NCI-H510A (cell line): ENCODE measurements around the gene RNASET2.

Experiments used
- DNase-seq: peaks from one replicate; lab custom pipeline; 2025; lab: John Stamatoyannopoulos, UW

Gene RNASET2, protein sequence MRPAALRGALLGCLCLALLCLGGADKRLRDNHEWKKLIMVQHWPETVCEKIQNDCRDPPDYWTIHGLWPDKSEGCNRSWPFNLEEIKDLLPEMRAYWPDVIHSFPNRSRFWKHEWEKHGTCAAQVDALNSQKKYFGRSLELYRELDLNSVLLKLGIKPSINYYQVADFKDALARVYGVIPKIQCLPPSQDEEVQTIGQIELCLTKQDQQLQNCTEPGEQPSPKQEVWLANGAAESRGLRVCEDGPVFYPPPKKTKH

DNA sequence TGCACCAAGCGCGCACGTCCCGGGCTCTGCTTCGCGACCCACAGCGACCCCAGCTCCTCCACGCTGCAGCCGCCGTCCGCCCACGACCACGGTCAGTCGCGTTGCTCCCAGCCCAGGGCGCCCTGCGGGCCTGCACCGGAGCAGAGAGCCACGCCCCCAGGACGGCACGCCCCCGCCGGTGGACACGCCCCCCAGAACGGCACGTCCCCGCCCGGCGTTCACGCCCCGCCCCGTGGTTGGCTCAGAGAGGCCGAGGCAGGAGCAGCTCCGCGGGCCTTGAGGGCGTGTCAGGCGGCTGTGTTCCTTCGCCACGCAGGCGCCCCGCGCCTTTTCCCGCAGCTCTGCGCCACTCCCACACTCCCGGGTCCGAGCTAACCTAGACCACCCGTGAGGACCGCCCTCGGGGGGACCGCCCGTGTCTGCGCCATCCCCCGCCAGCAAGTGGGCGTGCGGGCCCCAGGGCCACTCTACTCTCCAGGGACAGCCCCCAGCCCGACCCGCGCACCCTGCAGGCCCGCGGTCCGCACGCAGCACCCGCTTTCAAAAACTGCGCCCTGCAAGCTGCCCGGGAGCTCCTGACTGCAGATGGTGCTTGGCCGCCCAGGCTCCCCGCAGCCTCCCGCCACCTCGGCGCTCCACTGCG, at the start of gene RNASET2:
RNASET2 (minus strand) TSS at position 107 of the 643 bp plus-strand sequence. CDS start 368 bp downstream, outside the sequence.
- DNase-seq = peak; percentile 73

DNA sequence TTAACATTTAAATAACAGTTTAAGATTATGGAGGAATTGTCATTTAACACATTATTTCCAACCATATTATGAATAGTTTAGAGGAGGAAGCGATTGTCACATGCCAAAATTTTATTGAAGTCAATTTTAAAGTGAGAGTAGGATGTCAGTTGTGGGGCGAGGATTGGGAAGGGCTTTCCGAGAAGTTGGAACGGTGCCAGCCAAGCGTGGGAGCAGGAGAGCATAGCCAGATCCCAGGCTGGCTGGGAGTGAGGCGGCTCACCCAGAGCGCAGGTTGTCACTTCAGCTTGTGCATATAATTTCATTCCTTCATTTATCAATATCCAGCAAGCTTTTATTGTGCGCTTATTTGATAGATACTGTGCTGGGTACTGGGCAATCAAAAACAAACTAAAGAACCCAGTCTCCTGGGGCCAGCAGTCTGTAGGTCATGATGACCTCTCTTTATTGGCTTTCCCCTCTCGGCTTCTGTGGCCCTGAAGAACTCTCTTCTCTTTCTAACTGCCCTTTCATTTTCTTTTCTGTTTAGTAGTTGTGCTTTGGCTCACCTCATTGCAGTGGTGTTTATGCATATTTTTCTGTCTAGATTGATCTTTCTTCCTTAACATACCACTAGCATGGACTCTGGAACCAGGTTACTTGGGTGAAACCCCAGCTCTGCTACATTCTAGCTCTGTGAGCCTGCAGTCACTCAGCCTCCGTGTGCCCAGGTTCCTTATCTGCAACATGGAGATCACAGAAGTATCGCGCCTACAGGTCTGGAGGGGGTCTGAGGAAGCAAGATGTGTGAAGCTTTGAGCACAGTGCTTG, 49.2 kb upstream of the RNASET2 start:
- no peak for DNase-seq

DNA sequence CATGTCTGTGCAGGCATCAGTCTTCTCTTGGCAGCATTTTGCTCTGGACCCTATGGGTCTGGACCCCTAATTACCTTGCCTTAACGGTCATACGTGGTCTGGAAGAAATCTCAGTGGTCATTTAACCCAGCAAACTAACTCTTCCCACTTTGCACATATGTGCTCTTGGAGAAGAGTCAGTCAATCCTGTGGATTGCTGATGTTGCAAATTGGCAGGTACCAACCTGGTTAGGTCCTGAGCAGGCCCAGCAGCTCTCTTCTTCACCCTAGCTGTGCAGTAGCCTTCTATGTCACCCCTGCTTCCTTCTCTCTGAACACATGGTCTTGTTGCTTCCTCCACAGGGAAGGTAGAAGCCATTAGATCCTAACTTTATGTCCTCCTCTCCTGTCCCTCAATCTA, 44.4 kb upstream of the RNASET2 start:
- DNase-seq = no peak

DNA sequence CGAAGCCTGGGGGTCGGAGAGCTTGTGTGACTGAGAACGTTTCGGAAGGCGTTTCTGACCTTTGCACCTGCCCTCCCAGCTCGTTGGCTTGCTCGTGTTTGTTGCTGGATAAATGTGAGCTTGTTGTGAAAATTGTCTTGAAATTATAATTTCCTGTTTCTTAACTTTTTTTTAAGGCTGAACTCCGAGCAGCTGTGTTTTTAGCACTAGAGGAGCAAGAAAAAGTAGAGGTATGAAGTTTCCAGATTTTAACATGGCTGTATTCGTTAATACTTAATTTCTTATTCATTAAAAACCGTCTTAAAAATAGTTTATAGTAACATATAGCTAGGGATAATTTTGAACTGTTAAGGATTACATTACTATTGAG, 43.5 kb upstream of the RNASET2 start:
- DNase-seq = no peak

DNA sequence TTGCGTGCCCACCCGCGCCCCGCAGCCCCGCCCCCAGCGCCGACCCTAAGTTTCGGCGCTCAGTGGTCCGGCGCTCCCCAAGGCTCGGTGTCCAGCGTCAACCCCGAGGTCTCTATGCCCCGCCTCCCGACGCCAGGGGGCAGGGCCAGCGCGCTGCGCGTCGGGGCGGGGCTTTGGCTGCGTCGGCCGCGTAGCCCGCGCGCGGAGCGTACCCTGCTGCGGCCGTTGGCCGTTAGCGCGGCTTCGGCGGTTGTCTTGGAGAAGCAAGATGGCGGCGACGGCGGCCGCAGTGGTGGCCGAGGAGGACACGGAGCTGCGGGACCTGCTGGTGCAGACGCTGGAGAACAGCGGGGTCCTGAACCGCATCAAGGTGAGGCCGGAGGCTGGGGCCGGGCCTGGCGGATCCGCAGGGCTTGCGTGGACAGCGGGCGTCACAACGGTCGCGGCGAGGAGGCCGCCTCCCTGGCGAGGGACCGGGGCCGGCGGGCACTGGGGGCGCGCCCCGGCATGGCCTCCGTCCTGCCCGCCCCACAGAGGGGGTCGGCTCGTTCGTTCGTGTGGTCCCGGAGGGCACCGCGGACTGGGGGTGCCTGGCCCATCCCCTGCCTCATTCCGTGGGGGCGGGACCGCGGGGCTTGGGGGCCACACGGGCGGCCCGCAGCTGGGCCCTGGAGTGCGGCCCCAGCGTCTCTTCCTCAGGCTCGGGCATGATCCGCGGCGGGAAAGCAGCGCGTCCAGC, 43.0 kb upstream of the RNASET2 start, which contains the start of gene CEP43:
CEP43 (plus strand) TSS at position 253 of the 739 bp plus-strand sequence; CDS start at position 269, 16 bp downstream.
- DNase-seq = peak; percentile 85

DNA sequence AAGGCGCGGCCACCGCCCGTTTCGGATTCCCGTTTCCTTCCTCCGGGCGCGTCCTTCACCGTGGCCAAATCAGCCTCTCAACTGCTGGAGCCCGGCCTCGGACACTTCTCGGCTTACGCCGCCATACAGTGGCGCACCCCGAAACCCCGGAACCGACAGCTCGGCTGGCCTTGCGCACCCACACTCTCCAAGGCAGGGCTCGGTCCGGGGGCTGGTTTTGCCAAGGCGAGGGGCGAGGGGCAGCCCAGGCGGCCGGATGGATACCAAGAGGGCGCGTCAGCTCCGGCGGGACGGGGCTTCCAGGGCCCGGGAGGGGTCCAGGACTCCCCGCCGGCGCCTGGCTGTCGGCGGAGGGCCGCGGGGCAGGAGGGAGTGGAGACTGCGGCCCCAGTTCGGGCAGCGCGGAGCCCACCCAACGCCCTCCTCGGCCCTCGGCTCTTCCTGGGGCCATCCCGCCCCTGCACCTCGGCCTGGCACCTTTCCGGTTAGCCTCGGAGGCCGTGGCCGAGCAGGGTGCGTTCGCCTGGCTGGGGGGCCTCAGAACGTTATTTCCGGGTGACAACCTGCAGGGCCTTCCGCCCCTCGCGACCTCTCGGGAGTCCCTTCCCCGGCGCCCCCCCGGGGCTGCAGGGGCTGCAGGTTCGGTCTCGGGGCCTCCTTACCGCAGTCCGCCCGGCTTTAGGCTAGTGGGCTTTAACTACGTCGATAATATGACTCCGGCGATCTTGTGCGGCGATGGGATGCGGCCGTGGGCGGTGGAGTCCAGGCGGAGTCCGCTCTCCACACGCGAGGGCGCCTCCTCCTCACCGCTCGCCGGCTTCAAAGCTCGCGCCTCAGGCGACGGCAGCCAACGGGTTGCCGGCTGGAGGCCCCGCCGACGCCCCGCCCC, 42.1 kb upstream of the RNASET2 start:
- DNase-seq = peak; percentile 85

DNA sequence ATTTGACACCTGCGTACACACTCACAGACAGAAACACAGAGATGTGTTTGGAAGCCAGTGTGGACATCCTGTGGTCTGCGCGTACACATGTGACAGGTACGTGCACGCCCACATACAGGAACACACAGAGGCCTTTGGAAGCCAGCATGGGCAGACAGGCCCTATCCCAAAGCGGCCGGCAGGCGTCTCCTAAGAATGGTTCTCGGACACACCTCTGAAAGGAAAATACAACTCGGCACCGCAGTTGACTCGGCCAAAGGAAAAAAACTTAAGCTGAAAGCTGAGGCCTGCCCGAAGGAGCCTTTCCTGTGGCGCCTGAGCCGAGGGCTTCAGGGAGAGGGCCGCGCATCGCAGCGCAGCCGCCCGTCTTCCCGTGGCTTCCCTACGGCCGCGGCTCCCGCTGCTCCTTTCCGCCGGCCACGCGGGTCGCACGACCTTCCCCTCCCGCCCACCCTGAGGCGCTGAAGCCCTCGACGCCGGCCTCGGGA, 41.5 kb upstream of the RNASET2 start:
- peak; percentile 29 for DNase-seq

DNA sequence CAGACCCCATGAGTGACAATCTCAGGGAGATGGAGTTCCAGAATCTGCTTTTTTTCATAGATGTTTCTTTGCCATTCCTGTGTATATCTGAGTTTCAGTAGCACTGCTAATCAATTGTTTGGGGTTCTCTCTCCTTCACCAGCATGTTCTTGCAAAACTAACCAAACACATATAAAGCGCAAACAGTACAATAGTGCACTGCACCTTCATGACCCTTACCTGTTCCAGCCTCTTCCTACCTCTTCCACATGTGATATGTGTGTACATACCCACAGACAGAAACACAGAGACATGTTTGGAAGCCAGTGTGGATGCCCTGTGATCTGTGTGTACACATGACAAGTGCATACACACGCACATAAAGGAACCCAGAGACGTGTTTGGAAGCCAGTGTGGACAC, 41.0 kb upstream of the RNASET2 start:
- DNase-seq = no peak

DNA sequence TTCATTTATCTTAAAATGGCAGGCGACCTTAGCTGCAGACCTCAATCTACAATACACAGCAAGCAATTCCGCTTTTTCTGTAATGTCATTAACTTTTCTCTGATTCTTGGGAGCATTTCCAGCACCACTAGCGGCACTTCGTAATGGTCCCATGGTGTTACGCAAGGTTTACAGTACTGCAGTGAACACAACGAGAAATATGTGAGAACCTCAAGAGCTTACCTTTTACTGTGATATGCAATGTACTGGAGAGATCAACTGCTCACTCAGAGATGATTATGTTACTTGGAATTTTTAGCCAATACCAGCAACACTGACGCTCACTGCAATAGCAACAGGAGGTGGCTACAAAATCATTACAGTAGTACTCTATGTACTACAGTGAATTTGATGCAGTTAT, 40.1 kb upstream of the RNASET2 start:
- no peak for DNase-seq

DNA sequence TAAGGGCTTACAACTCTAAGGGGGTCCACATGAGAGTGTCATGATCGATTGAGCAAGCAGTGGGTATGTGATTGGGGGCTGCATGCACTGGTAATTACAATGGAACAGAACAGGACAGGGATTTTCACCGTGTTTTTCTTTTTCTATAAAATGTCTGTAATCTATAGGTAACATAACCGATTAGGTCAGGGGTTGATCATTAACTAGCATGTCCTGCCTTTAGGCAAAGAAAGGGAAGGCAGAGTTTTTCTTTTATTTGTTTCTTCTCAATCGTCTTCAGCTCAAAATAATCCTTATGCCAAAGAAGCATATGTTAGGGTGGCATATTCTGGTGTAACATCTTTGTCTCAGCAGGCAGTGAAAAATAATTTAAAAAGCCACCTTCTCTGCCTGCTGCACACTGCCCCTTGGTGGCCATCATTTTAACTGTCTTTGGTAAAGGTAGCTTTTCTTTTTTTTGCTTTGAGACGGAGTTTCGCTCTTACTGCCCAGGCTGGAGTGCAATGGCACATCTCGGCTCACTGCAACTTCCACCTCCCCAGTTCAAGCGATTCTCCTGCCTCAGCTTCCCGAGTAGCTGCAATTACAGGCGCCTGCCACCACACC, 33.2 kb upstream of the RNASET2 start:
- no peak for DNase-seq

DNA sequence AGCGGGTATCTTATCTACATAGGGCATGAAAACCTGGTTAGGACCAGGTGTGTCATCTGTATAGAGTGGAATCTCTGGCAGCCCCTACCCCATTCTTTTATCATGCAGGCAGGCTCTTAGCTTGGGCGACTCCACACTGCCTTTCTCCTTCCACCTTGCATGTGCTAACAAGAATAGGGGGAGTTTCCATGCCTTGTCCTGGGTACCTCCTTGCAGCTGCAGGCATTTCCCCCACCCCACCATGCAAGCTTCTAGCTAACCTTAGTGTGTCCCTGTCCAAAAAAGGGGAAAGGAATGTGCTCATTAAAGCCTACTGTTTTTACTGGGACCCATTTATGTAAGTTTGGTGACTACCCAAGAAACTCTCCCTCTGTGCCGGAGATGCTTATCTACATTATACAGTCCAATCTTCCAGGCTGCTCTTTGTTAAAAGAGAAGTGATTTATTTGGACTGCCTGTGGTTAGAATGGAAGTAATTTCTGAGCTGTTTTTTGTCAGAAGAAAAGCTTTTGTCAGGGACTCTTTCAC, 32.4 kb upstream of the RNASET2 start:
- DNase-seq = no peak

DNA sequence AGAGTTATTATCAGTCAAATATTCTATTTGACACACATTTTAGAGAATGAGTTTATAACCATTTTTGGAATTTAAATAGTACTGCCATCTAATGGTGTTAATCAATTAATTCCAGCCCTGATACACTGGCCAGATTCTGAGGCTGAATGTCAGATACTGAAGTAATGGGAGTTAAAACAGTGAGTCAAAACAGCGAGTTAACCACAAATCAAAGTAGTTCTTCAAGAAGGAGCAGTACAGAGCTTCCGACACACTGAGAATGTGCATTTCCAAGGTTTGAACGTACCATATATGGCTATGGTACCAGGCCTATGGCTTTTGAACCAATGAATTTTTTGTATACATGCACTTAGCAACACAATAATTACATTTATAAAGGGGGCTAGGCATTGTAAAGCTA, 31.6 kb upstream of the RNASET2 start:
- DNase-seq = no peak

DNA sequence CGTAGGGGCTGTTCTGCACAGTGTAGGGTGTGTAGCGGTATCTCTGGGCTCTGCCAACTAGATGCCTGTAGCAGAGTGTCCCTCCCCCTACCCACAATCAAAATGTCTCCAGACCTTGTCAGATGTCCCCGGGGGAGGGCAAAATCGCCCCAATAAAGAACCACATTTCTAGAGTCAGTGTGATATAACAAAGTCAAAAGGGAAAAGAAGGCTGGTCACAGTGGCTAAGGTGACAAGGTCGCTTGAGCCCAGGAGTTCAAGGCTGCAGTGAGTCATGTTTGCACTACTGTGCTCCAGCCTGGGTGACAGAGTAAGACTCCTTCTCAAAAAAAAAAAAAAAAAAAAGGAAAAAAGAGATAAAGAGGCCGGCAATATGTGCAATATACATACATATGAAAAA, 31.1 kb upstream of the RNASET2 start:
- no peak for DNase-seq

DNA sequence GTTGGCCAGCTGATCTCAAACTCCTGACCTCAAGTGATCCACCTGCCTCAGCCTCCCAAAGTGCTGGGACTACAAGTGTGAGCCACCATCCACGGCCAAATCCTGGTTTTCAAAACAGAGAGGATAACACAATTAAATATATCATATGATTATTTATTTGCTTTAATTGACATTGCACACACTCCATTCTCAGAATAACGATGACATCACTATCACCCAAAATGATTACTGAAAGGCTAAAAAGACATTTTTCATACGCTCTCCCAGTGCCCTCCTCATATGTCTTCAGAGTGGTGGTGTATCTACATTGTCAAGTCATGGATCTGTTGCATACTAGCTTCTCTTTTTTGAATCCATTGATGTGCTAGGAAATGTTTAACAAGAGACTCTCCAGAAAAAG, 24.4 kb upstream of the RNASET2 start:
- DNase-seq = no peak

DNA sequence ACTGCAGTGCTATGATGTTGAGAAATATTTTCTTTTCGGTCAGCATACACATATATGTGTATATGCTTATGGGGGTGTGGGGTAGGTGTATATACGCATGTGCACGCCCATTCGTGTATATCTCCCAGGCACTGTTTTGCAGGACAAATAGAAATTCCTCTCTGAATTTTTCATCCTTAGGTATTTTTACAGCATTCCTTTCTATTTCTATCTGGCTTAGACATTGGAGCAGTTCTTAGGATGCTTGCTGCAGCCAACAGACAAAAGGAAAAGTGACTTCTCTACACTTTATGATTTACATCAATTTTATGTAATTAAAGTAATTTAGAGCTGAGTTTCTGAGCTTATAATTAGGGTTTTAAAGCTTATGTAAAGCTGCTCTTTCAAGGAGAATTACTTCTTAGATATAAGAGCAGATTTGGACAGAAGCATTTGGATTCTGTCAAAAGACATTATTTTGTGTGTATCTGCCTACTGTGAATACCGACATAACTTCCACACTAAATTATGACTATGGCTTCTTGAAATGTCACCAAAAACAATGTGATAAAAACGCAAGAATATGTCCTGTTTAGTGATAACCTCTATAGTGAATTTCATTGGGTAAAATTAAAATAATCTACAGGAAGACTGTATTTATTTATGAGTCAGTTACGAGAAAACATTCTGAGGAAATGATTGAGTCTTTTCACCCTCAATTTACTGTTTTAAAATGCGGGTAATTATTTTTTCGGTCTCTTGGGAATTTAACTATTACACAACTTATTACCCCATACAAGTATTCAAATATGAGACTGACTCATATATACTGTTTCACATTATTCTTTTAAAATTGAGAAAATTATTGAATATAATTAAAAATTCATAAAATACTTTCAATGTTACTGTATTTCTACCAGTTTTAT, 21.5 kb upstream of the RNASET2 start:
- no peak for DNase-seq

DNA sequence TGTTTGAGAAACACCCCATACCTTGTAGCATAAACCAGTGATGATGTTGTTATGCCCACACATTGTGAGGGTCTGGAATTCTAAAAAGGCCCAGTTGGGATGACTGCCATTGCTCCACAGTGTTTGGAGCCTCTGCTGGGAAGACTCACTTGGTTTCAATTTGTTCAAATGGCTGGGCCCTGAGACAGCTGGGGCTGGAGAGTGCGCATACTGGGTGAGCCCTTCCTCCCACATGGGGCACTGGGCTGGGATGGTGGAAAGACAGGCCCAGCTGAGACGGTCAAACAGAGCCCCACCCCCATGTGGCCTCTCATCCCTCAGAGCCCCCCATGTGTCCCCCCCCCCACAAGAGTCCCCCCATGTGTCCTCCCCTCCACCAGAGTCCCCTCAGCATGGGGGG, 20.3 kb upstream of the RNASET2 start:
- DNase-seq = no peak

DNA sequence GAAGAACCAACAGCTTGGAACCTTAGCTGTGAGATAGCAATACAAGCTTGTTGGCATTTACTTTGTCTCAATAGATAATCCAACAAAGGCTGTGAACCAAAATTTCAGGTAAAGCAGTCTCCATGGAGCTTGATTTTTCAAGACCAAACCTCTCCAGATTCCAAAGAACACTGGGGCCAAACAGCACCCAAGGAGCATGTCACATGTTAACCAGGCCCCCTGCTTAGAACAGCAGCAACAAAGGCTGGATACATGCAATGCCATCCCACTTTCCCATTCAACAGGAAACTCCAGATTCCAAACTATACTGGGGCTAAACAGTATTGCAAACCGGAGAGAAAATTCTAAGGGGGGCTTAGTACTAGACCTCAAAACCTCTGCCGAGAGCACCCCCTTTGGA, 15.8 kb upstream of the RNASET2 start:
- no peak for DNase-seq

DNA sequence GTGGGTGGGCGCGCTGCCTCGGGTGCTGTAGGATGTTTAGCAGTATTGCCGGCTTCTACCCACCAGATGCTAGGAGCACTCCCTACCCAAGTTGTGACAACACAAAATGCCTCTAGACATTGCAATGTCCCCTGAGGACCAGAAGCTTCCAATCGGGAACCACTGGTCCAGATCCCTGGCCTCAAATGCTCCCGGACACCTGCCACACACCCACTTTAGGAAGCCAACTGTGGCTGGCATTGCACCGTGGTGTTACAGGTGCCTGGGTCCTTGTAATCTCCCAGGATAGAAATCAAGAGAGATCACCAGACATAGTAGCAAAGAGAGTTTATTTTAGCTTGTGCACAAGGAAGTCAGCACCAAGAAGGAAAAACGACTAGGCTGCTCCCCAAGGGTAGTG, 14.9 kb upstream of the RNASET2 start:
- no peak for DNase-seq

DNA sequence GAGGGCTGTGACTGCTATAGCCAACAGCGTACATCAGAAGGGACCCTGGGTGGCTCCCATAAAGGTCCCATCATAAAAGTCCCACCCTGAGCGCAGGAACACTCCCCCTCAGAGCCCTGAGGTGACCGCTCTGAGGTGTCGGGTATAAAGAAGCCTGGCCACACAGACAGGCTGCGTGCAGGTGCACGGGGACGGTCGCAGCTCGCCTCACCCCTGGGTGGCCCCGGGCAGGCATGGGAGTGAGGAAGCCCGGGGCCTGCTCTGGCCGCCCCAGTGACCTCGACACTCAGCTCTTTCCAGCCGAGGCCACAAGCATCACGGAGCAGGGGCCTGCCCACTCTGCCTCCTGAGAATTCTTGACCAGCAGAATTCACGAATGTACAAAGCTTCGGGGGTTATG, 14.4 kb upstream of the RNASET2 start:
- DNase-seq = no peak
